ENCODE measurements around the gene TIPARP.
A peak's percentile ranks its signal among the peaks of the same experiment; 100 is the strongest.

The TIPARP gene, protein sequence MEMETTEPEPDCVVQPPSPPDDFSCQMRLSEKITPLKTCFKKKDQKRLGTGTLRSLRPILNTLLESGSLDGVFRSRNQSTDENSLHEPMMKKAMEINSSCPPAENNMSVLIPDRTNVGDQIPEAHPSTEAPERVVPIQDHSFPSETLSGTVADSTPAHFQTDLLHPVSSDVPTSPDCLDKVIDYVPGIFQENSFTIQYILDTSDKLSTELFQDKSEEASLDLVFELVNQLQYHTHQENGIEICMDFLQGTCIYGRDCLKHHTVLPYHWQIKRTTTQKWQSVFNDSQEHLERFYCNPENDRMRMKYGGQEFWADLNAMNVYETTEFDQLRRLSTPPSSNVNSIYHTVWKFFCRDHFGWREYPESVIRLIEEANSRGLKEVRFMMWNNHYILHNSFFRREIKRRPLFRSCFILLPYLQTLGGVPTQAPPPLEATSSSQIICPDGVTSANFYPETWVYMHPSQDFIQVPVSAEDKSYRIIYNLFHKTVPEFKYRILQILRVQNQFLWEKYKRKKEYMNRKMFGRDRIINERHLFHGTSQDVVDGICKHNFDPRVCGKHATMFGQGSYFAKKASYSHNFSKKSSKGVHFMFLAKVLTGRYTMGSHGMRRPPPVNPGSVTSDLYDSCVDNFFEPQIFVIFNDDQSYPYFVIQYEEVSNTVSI

DNA sequence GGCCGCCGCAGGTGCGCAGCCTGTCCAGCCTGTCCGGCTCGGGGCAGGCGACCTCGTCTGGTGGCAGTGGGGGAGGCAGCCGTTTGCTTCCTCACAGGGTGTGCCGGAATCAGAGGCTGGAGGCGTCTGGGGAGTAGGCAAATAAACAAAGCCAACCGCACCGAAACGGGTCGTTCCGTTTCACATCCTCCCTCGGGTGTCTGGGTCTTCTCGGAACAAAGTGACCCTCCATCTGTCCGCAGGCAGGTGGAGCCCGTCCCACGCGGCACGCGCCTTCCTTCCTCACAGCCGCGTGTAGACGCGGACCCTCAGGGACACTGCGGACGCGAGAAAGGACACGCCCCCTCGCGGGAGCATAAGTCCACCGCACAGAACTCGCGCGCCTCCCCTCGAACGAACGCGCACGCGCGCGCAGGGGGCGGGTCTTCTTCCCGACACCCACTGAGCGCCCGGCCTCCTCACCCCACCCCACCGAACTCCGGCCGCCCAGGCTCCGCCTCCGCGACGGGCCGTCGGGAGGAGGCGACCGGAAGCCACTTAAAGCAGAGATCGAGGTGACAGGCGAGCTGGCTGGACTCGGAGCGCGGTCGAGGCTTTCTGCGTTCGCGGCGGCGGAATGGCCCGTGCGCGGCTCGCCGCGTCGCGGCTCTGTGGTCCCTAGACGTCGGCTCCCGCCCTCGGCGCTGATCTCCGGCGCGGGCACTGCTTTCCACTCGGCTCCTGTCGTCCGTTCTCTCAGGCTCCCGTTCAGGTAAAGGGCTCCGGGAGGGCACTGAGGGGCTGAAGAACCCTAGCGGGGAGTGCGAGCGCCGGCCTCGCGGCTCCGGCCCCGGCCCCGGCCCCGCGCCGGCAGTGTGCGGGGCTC is at the start of gene TIPARP:
Gene TIPARP, plus strand, starts transcription at position 545 of the 865 bp plus-strand sequence. CDS start 3,108 bp downstream, outside the sequence.
- DNase-seq, result peak; percentile 99

DNA sequence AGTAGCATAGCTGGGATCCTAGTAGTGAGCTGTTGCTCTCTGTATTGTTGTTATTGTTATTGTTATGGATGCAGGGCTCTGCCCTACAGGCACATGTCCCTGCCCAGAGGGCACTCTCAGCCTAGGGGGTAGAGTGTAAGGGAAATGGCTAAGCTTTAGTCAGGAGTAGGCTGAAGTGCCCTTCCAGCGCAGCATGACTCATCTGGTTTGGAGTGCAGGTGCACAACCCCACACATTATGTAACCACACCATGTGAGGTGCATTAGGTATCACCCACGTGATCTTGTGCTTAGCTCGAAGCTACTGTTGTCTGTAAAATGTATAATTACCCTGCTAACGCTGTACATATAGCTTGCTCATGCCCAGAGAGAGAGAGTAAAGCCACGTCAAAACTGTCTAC is 48.3 kb upstream of the TIPARP start:
- DNase-seq, result no peak

DNA sequence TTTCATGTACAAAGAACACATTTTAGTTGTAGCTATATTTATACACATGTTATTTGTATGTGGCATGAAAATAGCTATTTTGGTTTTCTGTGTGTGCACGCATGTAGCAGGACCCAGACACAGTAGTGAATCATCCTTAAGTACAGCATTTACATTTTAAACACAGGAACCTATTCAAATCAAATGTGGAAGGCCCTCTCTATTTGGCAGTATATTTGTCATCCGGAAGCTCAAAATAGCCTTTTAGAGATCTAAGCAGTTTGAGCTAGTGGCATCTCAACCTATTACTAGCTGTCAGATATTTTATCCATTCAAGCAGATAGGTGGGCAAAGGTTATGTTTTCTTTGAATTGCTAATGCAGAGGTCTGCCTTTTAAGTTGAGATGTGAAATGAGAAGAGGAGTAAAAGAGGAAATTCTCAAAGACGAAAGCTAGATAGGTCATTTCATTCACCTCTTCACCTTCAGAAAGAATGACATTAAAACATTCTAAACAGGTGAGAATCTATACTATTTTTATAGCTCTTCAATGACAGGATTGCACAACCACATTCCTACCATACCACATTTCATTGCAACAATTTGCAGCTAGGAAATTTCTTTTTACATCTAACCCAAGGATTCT is 46.3 kb upstream of the TIPARP start:
- DNase-seq, result no peak

DNA sequence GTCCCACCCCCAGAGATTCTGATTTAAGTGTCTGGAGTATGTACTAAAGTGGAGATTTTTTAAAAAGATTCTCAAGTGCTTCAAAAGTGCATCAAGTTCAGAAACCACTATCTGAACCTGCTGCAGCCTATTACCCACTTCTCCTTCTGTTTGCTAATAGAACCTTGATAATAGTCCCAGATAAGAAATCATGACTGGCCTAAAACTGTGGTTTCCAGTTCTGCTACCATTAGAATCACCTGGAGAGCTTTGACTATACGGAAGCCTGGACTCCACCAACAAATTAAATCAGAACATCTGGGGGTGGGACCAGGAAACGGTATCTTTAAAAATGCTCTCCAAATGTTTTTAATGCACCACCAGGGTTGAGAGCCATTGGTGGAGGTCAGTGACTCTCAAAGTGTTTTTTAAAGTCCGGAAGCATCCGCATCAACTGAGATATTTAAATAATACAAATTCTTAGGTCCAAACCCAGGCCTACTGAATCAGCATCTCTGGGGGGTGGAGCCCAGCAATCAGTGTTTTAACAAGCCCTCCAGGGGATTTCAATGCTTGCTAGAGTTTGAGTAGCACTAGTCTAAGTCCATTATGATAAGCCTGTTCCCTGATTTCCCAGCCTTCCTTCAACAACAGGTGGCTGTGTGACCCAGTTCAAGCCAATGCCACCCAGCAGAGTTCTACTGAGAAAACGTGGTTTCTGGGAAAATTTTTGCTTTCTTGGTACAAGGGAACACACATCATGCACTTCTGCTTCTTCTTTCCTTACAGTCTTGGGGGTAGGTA is 45.4 kb upstream of the TIPARP start:
- DNase-seq, result no peak

DNA sequence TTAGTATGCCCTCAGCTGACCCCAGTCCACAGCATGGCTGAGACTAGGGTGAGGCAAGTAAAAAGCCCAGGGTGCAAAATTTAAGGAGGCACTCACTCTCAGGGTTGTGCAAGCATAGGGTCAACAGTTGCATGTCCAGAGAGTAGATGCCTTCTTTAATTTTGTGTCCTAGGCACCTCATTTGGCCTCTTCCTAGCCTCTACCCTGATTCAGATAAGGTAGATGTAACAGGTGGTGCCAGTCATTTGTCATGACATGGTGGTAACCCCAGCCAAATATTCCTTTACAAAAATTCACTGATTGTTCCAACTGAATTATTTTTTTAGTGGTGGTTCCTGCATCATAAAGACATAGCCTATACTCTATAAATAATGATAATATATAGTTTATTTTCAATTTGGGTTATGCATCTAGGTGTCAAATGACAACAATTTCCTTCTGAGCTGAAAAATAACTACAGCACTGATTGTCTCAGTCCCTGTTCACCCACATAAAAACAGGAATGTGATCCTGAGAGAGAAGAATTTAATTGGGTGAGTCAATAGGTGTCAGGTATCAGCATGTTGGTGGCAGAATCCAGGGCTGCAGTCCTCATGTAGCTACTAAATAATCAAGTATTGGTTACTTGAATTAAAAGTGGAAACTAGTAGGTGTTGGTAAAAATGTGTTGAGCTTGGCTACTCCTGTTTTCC is 44.2 kb upstream of the TIPARP start:
- DNase-seq, result no peak

DNA sequence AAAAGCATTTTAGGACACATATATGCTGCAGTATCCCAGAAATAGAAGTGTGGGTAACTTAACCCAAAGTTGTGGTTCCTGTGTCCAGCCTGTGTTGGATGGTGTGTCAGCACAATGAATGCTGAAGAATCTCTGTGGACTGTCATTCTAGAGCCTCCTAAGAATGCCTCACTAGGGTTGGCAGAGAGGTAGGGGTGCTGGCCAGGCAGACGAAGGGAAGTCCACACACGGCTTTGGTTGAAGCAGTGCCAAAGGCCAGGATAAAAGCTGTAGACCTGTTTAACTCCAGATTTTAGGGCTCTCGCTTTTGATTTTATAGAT is 43.7 kb upstream of the TIPARP start:
- DNase-seq, result no peak

DNA sequence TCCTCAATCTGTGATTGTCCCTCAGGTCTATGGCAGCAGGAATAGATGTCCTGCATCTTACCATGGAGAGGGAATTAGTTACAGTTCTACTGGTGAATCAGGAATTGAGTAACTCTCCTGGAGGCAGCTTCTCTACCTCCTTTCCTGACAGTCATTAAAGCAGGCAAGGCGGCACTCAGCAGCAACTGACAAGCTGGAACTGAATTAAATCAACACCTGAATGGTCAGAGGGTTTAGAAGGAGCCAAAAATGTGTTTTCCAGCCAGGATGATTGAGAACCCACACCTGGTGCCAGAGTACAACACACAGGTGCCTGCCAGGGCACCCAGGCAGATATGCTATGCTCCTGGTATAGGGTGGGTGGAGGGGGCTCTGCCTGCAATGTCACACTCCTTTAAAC is 43.1 kb upstream of the TIPARP start:
- DNase-seq, result no peak

DNA sequence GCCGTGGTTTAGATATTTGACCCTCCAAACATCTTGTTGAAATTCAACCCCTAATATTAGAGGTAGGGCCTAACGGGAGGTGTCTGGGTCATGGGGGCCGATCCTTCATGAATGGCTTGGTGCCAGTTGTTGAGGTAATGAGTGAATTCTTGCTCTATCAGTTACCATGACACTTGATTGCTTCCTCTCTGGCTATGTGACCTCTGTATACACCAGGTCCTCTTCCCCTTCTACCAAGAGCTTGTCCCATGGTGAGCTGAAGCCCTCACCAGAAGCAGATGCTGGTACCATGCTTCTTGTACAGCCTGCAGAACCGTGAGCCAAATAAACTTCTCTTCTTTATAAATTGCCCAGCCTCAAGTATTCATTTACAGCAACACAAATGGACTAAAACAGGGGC is 41.8 kb upstream of the TIPARP start:
- no peak for DNase-seq

DNA sequence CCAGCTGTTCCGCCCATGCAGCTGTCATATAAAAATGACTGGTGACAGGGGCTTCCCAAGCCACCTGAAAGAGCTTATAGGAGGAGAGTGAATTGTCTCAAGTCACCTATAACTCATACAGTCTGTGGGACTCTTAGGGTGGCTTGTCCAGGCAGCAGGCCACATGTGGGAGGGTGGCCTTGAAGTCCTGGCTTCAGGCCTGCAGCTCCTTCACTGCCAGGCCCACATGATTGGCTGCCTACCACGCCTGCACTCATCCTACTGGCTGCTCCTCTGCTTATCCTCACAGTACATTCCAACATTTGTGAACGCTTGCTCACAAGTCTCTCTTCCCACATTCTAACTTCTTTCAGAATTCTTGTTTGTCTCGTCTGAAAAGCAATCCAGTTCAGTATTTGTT is 41.1 kb upstream of the TIPARP start:
- no peak for DNase-seq

DNA sequence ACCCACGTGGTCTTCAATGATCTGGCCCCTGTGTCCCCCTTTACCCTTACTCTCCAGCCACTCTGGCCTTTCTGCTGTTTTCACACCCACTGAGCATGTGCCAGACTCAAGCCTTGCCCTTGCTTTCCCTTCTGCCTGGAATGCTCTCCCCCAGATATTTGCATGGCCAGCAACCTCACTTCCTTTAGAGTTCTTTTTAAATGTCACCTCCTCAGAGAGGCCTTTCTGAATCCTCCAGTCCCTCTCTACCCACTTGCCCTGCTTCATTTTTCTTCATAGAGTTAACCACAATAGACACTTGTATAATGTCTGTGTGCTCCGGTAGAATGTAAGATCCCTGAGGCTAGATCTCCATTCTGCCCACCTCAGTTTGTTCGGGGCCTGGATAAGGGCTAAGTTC is 39.4 kb upstream of the TIPARP start:
- DNase-seq, result no peak

DNA sequence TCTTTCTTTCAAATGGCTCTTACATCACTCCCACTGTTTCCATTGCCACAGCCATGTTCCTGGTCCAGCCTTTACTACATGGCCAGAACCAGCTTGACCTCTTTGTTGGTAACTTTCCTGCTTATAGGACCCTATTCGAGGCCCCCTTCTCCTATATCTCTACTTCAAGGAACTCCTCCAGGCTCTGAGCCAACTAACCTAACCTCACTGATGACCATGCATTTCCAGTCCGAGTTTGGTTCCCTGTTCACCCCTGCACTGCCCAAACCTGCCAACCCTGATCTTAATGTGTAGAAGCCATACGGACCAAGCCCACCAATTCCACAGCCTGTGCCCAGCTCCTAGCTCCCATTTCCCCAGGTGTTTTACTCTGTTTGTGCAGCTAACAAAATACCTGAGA is 38.4 kb upstream of the TIPARP start:
- no peak for DNase-seq

DNA sequence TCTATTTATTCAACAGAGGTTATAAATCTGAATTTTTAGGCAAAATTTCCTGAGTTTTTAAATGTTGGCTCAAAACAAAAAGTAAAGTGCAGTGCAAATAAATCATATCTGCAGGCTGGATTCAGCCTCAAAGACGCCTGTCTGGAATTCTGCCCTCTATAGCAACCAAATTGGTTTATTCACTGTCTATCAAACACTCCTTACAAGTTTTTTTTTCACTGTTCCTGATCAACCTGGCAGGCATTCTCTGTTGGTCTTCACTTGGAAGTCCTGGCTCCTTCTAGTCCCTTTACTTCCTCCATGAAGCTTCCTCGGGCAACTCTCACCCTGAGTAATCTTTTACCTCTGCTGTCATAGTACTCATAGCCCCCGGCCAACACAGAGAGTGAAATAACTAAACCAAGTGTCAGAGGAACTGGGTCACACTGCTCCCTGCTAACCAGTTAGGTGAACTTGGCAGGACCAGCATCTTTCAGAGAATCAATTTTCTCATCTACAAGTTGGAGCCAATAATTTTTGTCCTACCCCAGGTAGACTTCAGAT is 36.8 kb upstream of the TIPARP start:
- DNase-seq, result no peak

DNA sequence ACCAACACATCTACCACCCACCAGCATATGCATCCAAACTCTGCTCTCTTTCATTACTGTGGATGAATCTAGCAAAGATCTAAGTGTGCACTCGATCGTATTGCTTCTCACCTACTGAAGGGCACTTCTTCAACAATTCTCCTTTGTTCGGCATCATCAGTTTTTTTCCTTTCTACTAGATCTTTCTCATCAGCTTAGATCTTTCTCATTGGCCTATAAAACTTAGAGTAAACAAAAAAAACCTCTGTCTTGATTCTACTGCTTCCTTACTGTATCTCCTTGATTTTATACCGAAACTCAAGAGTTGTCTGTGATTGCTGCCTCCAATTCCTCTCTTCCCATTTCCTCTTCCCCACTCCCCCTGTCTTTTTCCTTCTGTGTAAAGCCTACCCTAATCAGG is 36.1 kb upstream of the TIPARP start:
- DNase-seq, result no peak

DNA sequence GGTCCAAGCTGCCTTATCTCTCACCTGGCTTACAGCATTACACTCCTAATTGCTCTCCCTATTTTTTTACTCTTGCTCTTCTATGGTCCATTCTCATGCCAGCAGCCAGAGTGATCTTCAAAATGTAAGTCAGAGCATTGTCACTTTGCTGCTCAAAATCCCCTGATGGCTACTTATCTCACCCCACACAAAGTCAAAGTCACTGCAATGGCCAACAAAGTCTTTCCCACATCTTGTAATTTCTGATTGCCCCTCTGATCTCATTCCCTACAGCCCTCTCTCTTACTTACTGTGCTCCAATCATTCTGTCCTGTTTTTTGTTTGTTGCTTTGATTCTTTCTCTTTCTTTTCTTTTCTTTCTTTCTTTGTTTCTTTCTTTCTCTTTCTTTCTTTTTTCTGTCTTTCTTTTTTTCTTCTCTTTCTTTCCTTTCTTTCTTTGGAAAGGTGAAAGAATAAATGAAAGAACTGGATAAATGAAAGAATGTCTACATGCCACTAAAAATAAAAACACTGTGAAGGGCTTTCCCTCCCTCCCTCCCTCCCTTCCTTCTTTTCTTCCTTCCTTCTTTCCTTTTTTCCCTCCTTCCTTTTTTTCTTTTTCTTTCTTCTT is 34.9 kb upstream of the TIPARP start:
- DNase-seq, result no peak

DNA sequence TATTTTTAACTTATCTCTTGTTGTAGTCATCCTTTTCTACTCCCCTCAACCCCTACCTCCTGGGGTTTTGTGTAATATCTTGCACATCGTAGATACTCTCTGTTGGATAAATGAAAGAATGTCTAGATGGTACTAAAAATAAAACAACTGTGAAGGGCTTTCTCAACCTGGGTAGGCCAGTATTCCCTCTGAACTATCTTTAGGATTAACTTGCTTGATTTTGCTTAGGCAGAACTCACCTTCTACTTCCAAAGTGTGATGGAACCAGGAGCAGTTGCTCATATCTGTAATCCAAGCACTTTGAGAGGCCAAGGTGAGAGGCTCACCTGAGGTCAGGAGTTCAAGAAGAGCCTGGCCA is 32.8 kb upstream of the TIPARP start:
- no peak for DNase-seq

DNA sequence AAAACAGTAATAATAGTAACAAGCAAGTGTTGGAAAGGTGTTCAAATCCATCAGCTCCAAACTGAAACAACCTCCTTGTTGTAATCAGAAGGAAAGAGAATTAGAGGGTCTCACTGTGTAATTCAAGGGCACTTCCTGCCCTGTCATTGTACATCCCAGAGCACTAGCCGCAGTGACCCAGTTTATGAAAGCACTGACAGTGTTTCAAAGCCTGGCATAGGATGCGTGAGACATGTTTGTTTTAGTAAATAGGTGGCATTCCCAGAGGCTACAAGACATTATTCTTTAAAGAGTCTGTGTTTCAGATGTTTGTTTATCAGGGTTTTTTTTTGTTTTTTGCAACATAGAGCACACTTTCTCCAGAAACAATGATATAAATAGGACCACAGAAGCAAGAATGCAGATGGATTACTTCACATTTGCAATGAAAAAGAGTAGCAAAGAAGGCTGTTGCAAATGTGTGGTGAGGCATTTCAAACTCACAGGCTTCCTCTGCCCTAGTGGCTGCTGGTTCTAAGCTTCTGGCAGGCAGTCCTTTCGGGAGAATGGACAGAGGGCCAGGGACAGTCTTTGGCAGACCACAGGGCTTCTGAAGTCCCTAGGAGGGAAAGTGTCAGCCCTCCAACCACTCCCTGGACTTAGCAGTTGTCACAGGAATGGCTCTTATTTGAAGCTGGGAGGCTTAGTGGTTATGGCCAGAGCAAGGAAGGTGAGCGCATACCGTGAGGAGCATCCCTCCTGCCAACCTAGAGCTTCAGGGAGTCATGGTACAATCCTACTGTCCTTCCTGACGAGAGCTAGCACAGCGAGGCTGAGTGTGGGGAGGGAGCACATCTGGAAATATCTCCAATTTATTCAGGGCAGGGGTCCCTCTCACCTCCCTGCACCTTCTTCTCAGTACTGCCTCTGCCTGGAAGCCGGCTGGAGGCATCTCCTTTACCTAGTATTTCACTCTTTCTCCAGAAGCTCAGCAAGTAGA is 31.4 kb upstream of the TIPARP start:
- no peak for DNase-seq

DNA sequence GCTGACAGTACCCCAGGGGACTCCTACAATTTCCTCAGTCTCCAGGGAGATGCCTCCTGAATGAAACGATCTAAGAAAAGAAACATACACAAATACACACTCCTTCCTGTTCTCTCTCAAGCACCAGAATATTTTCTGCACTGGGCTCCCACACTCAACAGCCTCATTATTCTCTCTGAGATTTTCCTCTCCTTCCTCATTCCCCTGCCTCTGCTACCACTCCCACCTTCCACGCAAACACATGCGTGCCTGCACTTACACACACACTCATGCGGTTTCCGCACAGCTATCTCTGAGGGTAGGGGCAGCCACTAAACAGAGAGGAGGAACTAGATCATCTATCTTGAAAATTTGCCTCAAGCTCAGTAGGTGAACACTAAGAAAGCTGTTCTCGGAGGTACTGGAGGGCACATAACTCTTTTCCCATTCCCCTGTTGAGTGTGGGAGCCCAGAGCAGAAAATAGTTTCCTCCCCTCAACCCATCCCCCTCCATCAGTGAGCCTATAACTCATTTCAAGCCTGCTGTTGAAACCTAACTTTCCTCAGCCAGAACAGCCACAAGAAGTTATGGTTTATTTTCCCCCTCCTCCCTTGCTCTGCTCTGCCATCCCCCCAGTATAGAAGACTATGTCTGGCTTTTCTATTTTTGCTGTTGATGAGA is 30.5 kb upstream of the TIPARP start:
- DNase-seq, result no peak

DNA sequence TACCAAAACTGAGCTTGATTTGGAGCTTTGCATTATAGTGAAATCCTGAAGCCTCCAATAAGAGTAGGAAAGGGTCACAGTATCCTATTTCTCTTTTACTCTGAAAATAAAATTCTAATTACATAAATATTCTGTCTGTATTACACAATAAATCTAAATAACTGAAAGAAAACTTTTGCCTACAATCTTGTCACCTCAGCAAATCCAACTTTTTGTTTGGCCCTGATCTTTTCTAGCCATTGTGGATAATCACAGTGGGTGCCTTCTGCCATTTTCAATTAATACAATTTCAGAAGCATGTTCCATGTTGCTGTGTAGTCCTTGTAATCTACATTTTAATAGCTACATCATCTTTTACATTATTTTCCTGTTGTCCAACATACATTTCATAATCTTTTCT is 29.4 kb upstream of the TIPARP start:
- DNase-seq, result no peak

DNA sequence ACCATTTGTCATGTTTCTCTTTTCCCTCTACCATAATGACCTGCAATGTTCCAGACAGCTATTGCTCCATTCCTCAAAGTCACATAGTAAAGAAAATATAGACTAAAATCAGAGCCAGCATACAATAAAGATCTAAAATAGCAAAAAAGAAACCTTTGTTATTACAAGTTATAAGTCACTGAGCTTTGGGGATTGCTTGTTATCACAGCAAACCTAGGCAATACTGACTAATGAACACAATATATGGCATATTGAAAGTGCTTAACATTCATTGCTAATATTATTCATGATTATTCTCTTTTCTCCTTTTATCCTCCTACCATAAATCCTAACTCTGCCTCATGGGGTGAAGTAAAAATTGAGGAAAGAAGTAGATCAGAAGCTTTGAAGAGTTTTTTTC is 27.4 kb upstream of the TIPARP start:
- DNase-seq, result no peak
